Thyroid gland (tissue), 4 donors: Measurements from ENCODE around the gene VARS1. TPM values are rescaled to one million over a fixed set of nuclear protein-coding genes. Genes with fewer than 3 reads are reported as not detected.
A peak's percentile ranks its signal among the peaks of the same experiment; 100 is the strongest.
"Not testable (repeated sequence)": the region's sequence is repeated elsewhere in the genome, so short reads cannot be mapped to it uniquely, and the experiment has no call there.

Experiments
- DNase-seq, 2 donors: peaks; one replicate each; pipeline ENCODE4 v3.0.0-alpha.2; 2019
- H3K27ac ChIP-seq, 3 donors: fragments of 200-600 bp; sonication (generic); 1 replicate in 2 of 3; 2 replicates in 1 of 3; pipeline ENCODE4 v1.5.1; 2016 to 2019; ENCODE audit warnings: mild to moderate bottlenecking in 1 of 3, moderate library complexity in 1 of 3
- H3K27me3 ChIP-seq: fragments of 200-600 bp; sonication (generic); one replicate; pipeline ENCODE4 v1.5.1; 2019
- H3K36me3 ChIP-seq, 2 donors: fragments of 200-600 bp; sonication (generic); one replicate each; pipeline ENCODE4 v1.5.1; 2016 to 2019
- H3K4me1 ChIP-seq, 2 donors: fragments of 200-600 bp; sonication (generic); one replicate each; pipeline ENCODE4 v1.5.1; 2017 to 2019
- H3K4me3 ChIP-seq, 3 donors: fragments of 200-600 bp; sonication (generic); replicated peaks in 1 of 3; 1 replicate in 2 of 3; 2 replicates in 1 of 3; pipeline ENCODE4 v1.5.1; 2016; ENCODE audit warnings: mild to moderate bottlenecking in 1 of 3
- H3K9me3 ChIP-seq: fragments of 200-600 bp; sonication (generic); one replicate; pipeline ENCODE4 v1.5.1; 2017
- CTCF ChIP-seq, 6 experiments: fragments of 200-600 bp in 3 of 6; fragments of 450-650 bp in 3 of 6; sonication (generic) in 3 of 6; IDR thresholded peaks; one replicate each; pipeline ENCODE4 v1.5.1; 2016 to 2019; ENCODE audit warnings: antibody characterized with exemption in 6 of 6, mild to moderate bottlenecking in 2 of 6, inconsistent platforms in 1 of 6, moderate library complexity in 1 of 6
- POLR2A ChIP-seq, 2 donors: fragments of 450-650 bp; IDR thresholded peaks; one replicate each; pipeline ENCODE4 v1.6.1; 2017; ENCODE audit warnings: antibody characterized with exemption in 2 of 2, mild to moderate bottlenecking in 2 of 2, moderate library complexity in 1 of 2
- WGBS, 2 donors: methylation state at CpG; one replicate each; pipeline ENCODE4 v1.1.5; 2017; 5-methylcytosine and 5-hydroxymethylcytosine counted together
- intact Hi-C: fragments of 100-400 bp; cut with DNase I; formaldehyde crosslinking; loops from one replicate; pipeline ENCODE4 v1.15.1; 2023
- total RNA-seq, 4 donors: library from RNA; depleted of rRNA; stranded (reverse); fragments of >200 nt; gene quantifications; one replicate each; pipeline ENCODE4 v1.2.3, GENCODE V29; 2016

VARS1 gene
- total RNA-seq, 4 donors from 2014 or later: 33.8 to 120 (median 39.9) TPM

GRCh38 chr6:31826793-31827285 lies 31.3 kb upstream of the VARS1 start:
- Histone ChIP-seq H3K4me1 (peaks cover 50 to 55% of the 10 kb centered on the region in 2 donors), H3K9me3 (no peaks in the 10 kb centered on the region), H3K27ac (peak overlapping the region; percentile 99 to 100 (median 99)), H3K36me3 (no peaks in the 10 kb centered on the region), H3K4me3 (peak overlapping the region in 2 of 3 donors; percentile 7 to 36), H3K27me3 (no peaks in the 10 kb centered on the region)
- TF ChIP-seq CTCF (IDR thresholded peaks at IDR 0.05): no peak
- TF ChIP-seq POLR2A (IDR thresholded peaks at IDR 0.05): peak; percentile 72 to 85
- 0 to 5% methylated on average over 13 of the region's 13 CpGs for WGBS, 2 donors
- DNase-seq: peak; percentile 93 to 94
- intact Hi-C loops: no loop called here

DNA sequence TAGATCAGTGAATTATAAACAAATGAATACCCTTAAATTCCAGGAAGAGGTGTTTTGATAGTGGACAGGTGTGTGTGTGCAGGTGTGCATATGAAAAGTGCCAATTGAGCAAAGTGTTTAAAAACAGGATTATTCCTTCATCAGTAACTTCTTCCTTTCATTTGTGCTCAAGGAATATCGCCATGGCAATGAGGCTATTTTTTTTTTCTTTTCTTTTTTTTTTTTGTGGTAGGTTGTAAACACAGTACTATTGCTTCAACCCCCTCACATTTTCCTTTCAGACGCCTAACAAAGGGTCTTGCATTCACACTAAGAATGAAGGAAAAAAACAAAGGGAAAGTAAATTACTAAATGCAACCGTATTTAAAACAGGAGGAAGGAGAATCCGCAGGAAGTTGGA lies 30.0 kb upstream of the VARS1 start:
- Histone ChIP-seq H3K9me3 (no peaks in the 10 kb centered on the region), H3K36me3 (no peaks in the 10 kb centered on the region), H3K4me1 (peaks cover 50 to 51% of the 10 kb centered on the region in 2 donors), H3K27ac (peak overlapping the region; percentile 99 to 100 (median 99)), H3K4me3 (no peak overlapping the region), H3K27me3 (no peaks in the 10 kb centered on the region)
- intact Hi-C loops: no loop called here
- DNase-seq: no peak
- WGBS, 2 donors: 61 to 63% methylated on average over 4 of the region's 4 CpGs
- TF ChIP-seq POLR2A (IDR thresholded peaks at IDR 0.05) (no peak), CTCF (IDR thresholded peaks at IDR 0.05) (no peak)

DNA sequence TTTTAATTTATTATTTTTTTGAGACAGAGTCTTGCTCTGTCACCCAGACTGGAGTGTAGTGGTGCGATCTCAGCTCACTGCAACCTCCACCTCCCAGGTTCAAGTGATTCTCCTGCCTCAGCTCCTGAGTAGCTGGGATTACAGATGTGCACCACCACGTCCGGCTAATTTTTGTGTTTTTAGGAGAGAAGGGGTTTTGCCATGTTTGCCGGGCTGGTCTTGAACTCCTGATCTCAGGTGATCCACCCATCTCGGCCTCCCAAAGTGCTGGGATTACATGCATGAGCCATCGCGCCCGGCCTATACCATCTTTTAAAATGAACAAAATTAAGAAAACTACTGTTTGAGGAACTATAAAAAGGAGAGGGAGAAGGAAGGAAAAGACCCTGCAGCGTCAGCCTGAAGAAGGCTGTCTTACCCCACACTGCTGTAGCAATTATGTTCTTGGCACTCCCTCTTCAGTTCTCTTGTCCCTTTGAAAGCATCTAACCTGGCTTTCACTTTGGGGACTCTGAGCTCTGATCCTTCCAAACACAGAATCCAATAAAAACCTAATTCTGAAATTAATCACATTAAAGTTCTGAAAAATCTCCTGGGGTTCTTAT lies 28.1 kb upstream of the VARS1 start:
- intact Hi-C loops, H3K36me3 ChIP-seq, H3K9me3 ChIP-seq, DNase-seq, H3K4me3 ChIP-seq, H3K27me3 ChIP-seq: not testable (repeated sequence)
- 86 to 87% methylated on average over 9 of the region's 9 CpGs for WGBS, 2 donors
- peak overlapping the region; percentile 99 to 100 (median 99) for H3K27ac ChIP-seq
- peaks cover 59 to 69% of the 10 kb centered on the region in 2 donors for H3K4me1 ChIP-seq

DNA sequence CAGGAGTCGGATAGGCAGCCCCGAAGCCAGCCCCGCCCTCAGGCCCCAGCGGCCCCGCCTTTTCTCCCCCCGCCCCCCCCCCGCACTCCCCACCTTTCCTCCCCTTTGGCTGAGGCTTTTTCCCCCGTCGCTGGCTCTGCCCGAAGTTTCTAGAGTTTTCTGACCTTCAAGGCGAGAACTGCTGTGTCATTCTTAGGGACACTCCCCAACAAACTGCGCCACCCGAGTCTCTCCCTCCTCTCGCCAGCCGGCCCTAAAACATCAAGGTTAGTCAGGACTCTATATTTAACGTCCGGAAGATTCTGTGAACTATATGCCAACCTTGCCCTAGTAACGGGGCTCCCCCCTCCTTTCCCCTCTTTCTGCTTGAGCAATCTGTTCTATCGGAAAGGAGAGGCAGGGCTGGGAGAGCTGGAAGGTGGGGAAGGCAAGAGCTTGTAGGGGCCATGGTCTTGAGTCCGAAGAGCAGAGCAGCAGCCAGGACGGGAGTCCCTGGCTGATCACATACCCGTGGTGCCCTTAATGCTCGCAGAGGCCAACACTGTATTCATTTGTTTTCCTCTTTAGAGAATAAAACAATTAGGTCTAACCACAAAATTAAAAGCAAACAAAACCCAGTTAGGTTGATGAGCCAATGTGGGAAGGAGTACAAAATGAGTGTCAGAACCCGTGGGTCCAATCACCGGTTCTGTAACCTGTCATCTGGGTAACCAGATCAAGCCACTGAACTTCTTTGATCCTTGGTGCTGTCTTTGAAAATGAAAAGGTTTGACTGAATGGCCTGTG lies 26.7 kb upstream of the VARS1 start:
- intact Hi-C loops: no loop called here
- Histone ChIP-seq H3K4me3 (peak overlapping the region in 2 of 3 donors; percentile 33 to 36), H3K36me3 (no peaks in the 10 kb centered on the region), H3K9me3 (no peaks in the 10 kb centered on the region), H3K4me1 (peaks cover 59 to 78% of the 10 kb centered on the region in 2 donors), H3K27ac (peak overlapping the region; percentile 99 to 100 (median 99)), H3K27me3 (no peaks in the 10 kb centered on the region)
- DNase-seq: peak; percentile 89 to 90
- WGBS, 2 donors: 2% methylated on average over 24 to 25 of the region's 25 CpGs
- no peak for TF ChIP-seq CTCF (IDR thresholded peaks at IDR 0.05)
- peak; percentile 47 to 91 for TF ChIP-seq POLR2A (IDR thresholded peaks at IDR 0.05)

DNA sequence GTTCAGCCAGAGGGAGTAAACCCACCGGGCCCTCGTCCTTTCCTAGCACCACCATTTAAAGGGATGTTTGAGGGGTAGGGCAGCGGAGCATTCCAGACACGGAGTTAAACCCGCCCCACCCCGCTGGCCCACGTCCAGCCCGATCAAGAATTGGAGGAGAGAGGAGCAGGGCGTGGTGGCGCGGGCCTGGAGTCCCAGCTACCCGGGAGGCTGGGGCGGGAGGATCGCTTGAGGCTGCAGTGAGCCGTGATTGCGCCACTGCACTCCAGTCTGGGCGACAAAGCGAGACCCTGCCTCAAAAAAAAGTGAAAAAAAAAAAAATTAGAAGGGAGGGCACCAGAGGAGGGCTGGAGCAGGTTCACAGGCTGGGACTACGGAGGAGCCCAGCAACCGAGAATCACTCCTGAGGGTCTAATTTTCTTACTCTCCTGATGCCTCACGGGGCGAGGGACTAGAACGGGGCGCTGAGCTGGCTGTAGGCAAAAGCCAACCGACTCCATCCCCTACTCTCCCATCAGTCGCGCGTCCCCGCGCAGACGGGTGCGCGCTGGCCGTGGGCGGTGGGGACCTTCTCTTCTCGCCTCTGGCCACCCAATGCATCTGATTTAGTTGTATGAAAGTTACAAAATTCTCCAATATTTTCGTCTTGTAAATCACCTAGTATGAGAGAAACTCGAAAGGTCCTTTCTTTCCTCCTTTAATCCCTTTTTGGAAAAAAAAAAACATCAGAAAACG lies 25.9 kb upstream of the VARS1 start:
- DNase-seq: peak; percentile 65 to 69
- intact Hi-C loops: no loop called here
- Histone ChIP-seq H3K36me3 (no peaks in the 10 kb centered on the region), H3K4me3 (peak overlapping the region in 2 of 3 donors; percentile 30 to 33), H3K27me3 (no peaks in the 10 kb centered on the region), H3K4me1 (peaks cover 56 to 76% of the 10 kb centered on the region in 2 donors), H3K27ac (peak overlapping the region; percentile 99 to 100 (median 99)), H3K9me3 (no peaks in the 10 kb centered on the region)
- WGBS, 2 donors: 7% methylated on average over 39 of the region's 39 CpGs
- peak in 1 of 6 experiments; percentile 3 for TF ChIP-seq CTCF (IDR thresholded peaks at IDR 0.05)
- TF ChIP-seq POLR2A (IDR thresholded peaks at IDR 0.05): no peak

DNA sequence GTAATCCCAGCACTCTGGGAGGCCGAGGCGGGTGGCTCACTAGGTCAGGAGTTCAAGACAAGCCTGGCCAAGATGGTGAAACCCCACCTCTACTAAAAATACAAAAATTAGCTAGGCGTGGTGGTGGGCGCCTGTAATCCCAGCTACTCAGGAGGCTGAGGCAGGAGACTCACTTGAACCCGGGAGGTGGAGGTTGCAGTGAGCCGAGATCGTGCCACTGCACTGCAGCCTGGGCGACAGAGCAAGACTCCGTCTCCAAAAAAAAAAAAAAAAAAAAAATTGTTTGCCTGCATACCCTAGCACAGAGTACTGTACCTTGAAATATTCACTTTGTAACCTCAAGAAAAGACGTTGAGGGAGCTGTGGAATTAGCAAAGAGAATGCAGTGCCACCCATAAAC lies 24.8 kb upstream of the VARS1 start:
- Histone ChIP-seq H3K4me1 (peaks cover 46 to 66% of the 10 kb centered on the region in 2 donors), H3K27ac (peak overlapping the region; percentile 65 to 100 (median 99))
- H3K9me3 ChIP-seq, H3K27me3 ChIP-seq, DNase-seq, intact Hi-C loops, H3K36me3 ChIP-seq, H3K4me3 ChIP-seq: not testable (repeated sequence)
- 93% methylated on average over 10 of the region's 10 CpGs for WGBS, 2 donors
